ENCODE measurements around the gene EPHB1. TPM values are rescaled to one million over a fixed set of nuclear protein-coding genes. Genes with fewer than 3 reads are reported as not detected.

EPHB1 gene
- total RNA-seq, 1 experiment from 2014 or later = 2.8 TPM

DNA sequence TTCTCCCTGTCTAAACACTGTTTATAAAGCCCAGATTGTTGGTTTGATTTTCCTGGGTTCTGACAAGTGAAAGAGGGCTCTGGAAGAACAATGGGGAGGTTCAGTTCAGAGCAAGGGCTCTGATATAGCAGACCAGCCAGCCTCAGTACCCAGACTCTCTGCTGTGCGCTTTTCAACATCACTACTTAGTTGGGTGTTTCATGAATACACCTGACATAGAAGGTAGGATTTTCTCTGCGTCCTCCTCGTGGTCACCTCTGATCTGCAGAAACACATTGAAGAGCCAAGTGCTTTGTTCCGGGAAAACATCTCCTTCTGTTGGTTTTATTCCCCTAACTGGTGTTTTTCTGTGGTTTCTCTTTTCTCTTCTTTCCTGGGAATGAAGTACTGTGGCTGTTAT lies 99.5 kb downstream of the EPHB1 start:
- Mint-ChIP-seq H3K4me3 (no peak overlapping the region), H3K27ac (no peak overlapping the region), H3K9me3 (peaks cover 0 to 5% of the 10 kb centered on the region in 2 experiments; a peak in 1 of 5 replicates), H3K36me3 (ENCODE audit: insufficient read depth in 1 of 3, low read depth in 3 of 3) (peaks cover 0 to 3% (median 0%) of the 10 kb centered on the region in 3 experiments; a peak in 1 of 7 replicates), H3K4me1 (peaks cover 18 to 20% of the 10 kb centered on the region in 2 experiments), H3K27me3 (ENCODE audit: low read depth) (peaks cover 65% of the 10 kb centered on the region)
- Histone ChIP-seq H2BK20ac (ENCODE audit: low read depth, low read length, poor library complexity, severe bottlenecking) (no peak overlapping the region), H2BK5ac (ENCODE audit: insufficient read length, low read length) (no peak overlapping the region), H4K5ac (ENCODE audit: insufficient read length, low read depth, low read length) (no peak overlapping the region), H4K91ac (ENCODE audit: insufficient read length, low read depth, low read length) (no peak overlapping the region), H3K9ac (ENCODE audit: extremely low read depth, insufficient read length, low read length) (no peak overlapping the region), H2AK5ac (ENCODE audit: insufficient read length, low read length) (no peak overlapping the region), H2BK15ac (ENCODE audit: low read depth, low read length) (no peak overlapping the region), H3K18ac (ENCODE audit: insufficient read length, low read depth, low read length) (no peak overlapping the region), H3K4me2 (ENCODE audit: insufficient read depth, insufficient read length, low read length) (no peak overlapping the region), H4K8ac (replicated peaks; ENCODE audit: insufficient read length, low read depth, low read length) (no peak overlapping the region), H2AFZ (ENCODE audit: low read length) (no peak overlapping the region), H3K14ac (ENCODE audit: insufficient read depth, low read length) (no peak overlapping the region), H3K23me2 (ENCODE audit: insufficient read length, low read depth, low read length, poor library complexity, severe bottlenecking) (no peaks in the 10 kb centered on the region), H3K9me3 (ENCODE audit: control insufficient read depth, low read depth, low read length) (no peaks in the 10 kb centered on the region), H3K56ac (ENCODE audit: insufficient read length, low read depth, low read length) (no peak overlapping the region), H3T11ph (ENCODE audit: low read length) (no peak overlapping the region), H3K79me2 (ENCODE audit: insufficient read depth, low read length) (no peaks in the 10 kb centered on the region), H3K27ac (ENCODE audit: insufficient read length, low read depth, low read length) (no peak overlapping the region), H4K20me1 (ENCODE audit: control insufficient read depth, insufficient read depth, insufficient read length) (no peaks in the 10 kb centered on the region), H3K23ac (ENCODE audit: insufficient read length, low read depth, low read length) (no peak overlapping the region), H3K4me1 (ENCODE audit: insufficient read depth, low read length) (peaks cover 6% of the 10 kb centered on the region; the same call in 1 of the 2 replicates), H2BK120ac (ENCODE audit: low read depth, low read length, poor library complexity, severe bottlenecking) (no peak overlapping the region), H2BK12ac (ENCODE audit: insufficient read length, low read depth, low read length) (no peak overlapping the region), H3K27me3 (ENCODE audit: insufficient read depth, low read length) (peaks cover 32% of the 10 kb centered on the region), H3K79me1 (ENCODE audit: insufficient read depth, low read depth, low read length, poor library complexity, severe bottlenecking) (no peaks in the 10 kb centered on the region), H3K4ac (ENCODE audit: low read depth, low read length) (no peak overlapping the region)
- DNase-seq = no peak
- WGBS (ENCODE audit: extremely low coverage, insufficient read length, low lambda C conversion rate) = no CpG with 5 or more reads among the region's 4 CpGs
- TF ChIP-seq, protein P1, sequence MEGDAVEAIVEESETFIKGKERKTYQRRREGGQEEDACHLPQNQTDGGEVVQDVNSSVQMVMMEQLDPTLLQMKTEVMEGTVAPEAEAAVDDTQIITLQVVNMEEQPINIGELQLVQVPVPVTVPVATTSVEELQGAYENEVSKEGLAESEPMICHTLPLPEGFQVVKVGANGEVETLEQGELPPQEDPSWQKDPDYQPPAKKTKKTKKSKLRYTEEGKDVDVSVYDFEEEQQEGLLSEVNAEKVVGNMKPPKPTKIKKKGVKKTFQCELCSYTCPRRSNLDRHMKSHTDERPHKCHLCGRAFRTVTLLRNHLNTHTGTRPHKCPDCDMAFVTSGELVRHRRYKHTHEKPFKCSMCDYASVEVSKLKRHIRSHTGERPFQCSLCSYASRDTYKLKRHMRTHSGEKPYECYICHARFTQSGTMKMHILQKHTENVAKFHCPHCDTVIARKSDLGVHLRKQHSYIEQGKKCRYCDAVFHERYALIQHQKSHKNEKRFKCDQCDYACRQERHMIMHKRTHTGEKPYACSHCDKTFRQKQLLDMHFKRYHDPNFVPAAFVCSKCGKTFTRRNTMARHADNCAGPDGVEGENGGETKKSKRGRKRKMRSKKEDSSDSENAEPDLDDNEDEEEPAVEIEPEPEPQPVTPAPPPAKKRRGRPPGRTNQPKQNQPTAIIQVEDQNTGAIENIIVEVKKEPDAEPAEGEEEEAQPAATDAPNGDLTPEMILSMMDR (conservative IDR thresholded peaks at IDR 0.05) = no peak

Measured in H9 (cell line).